Skeletal muscle tissue (tissue), 4 donors: ENCODE data around the gene TEN1. TPM values are rescaled to one million over a fixed set of nuclear protein-coding genes. Genes with fewer than 3 reads are reported as not detected.

Experiments used
- H3K27ac ChIP-seq: one replicate; pipeline ENCODE4 v1.7.0; 2013; ENCODE audit warnings: mild to moderate bottlenecking, low read depth, low read length, inconsistent platforms
- H3K27me3 ChIP-seq, 3 donors: one replicate each; pipeline ENCODE4 v1.7.0; 2013; ENCODE audit warnings: low read length in 3 of 3; ENCODE audit not compliant: control insufficient read depth in 3 of 3, insufficient read depth in 3 of 3
- H3K36me3 ChIP-seq, 3 donors: one replicate each; pipeline ENCODE4 v1.7.0; 2013; ENCODE audit warnings: low read length in 3 of 3; ENCODE audit not compliant: control insufficient read depth in 3 of 3, insufficient read depth in 3 of 3
- H3K4me1 ChIP-seq, 3 donors: one replicate each; pipeline ENCODE4 v1.7.0; 2013; ENCODE audit warnings: low read length in 3 of 3, mild to moderate bottlenecking in 3 of 3; ENCODE audit not compliant: control insufficient read depth in 3 of 3, insufficient read depth in 3 of 3
- H3K4me3 ChIP-seq, 3 donors: one replicate each; pipeline ENCODE4 v1.7.0; 2013; ENCODE audit warnings: low read length in 3 of 3
- H3K9ac ChIP-seq, 3 donors: one replicate each; pipeline ENCODE4 v1.7.0; 2013; ENCODE audit warnings: low read length in 3 of 3, mild to moderate bottlenecking in 3 of 3, moderate library complexity in 2 of 3, low read depth in 1 of 3
- H3K9me3 ChIP-seq, 3 donors: one replicate each; pipeline ENCODE4 v1.7.0; 2013; ENCODE audit warnings: low read length in 3 of 3; ENCODE audit not compliant: control insufficient read depth in 3 of 3
- total RNA-seq: library from RNA; depleted of rRNA; stranded (reverse); fragments of >200 nt; gene quantifications from one replicate; pipeline ENCODE4 v1.2.3, GENCODE V29; 2014
- donor health status: Osteomylitis.

The TEN1 gene
- total RNA-seq, 1 donor from 2014 or later: 3.1 TPM

DNA sequence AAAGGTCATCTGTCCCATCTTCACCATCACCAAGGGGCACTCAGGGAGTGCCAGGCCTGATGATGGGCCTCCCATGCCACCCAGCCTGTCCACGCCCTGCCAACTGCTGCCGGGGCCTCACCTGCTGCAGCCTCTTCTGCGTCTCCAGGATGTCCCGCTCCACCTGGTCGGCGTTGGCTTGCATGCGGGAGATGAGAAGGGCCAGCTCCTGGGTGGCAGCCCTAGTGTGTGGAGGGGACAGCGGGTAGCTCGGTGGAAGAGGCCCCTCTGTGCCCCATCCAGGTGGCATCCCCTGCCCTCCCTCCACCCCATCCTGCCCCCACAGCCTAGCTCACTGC is 44.8 kb downstream of the TEN1 start:
- no peaks in the 10 kb centered on the region for H3K36me3 ChIP-seq
- no peak overlapping the region for H3K4me3 ChIP-seq
- peaks cover 0 to 8% (median 5%) of the 10 kb centered on the region in 3 donors for H3K27me3 ChIP-seq
- H3K9me3 ChIP-seq: no peaks in the 10 kb centered on the region
- H3K9ac ChIP-seq: no peak overlapping the region
- H3K4me1 ChIP-seq: no peaks in the 10 kb centered on the region
- no peak overlapping the region for H3K27ac ChIP-seq

DNA sequence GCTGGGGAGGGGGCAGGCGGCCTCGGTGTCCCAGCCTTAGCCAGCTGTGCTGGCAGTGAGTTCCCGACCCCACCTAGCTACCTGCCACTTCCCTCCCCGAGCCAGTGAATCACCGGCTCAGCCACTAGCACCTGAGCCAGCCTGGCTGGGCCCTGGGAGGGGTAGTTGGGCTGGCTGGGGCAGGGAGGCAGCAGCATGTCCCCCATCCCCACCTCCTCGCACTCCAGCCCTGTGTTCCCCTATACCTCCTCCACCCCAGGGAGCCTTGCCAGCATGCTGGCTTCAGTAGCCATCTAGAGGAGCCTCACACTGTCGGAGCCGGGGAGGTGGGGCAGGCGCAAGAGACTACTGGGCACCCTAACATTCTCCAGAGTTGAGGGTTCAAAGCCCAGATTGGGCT is 45.3 kb downstream of the TEN1 start:
- H3K27me3 ChIP-seq: peaks cover 0 to 10% (median 5%) of the 10 kb centered on the region in 3 donors
- no peaks in the 10 kb centered on the region for H3K36me3 ChIP-seq
- H3K4me1 ChIP-seq: no peaks in the 10 kb centered on the region
- no peak overlapping the region for H3K27ac ChIP-seq
- H3K9me3 ChIP-seq: no peaks in the 10 kb centered on the region
- no peak overlapping the region for H3K4me3 ChIP-seq
- no peak overlapping the region for H3K9ac ChIP-seq

DNA sequence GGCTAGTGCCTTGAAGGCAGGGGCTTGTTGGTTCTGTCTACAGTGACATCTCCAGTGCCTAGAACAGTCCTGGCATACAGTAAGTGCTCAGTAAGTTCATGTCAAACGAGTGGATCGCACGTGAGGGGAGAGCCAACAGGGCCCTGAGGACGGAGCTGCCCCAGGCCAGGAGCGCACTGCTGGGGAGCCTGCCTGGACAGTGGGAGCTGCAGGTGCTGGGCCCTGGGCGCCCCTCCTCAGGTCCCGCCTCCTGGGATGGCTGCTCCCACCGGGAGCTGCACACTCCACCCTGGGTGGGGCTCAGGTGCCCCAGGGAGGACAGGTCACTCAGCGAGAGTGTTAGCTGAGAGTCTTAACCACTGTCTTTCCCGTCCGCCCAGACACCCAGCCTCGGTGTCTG is 46.3 kb downstream of the TEN1 start:
- H3K4me1 ChIP-seq: no peaks in the 10 kb centered on the region
- H3K9ac ChIP-seq: no peak overlapping the region
- H3K9me3 ChIP-seq: no peaks in the 10 kb centered on the region
- no peaks in the 10 kb centered on the region for H3K36me3 ChIP-seq
- no peak overlapping the region for H3K27ac ChIP-seq
- peaks cover 0 to 9% (median 5%) of the 10 kb centered on the region in 3 donors for H3K27me3 ChIP-seq
- H3K4me3 ChIP-seq: no peak overlapping the region

DNA sequence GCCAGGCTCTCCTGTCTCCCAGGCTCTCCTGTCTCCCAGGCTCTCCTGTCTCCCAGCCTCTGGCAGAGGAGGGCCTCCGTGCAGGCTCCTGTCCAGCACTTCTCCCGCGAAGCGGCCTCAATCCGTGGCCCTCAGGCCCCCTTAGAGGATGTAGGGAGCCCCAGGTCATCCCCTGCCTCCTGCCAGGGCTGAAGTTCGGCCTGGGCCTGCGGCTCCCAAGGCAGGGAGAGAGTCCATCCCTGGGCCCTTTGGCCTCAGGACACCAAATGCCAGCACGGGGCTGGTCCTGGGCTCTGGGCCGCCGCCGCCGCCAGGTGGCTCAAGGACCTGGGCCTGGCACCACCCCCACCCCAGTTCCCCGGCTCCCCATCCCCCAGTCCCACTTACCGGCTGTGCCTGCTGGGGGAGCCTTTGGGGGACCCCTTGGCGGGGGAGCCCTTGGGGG is 47.7 kb downstream of the TEN1 start:
- Histone ChIP-seq H3K9me3 (no peaks in the 10 kb centered on the region), H3K27ac (no peak overlapping the region)

DNA sequence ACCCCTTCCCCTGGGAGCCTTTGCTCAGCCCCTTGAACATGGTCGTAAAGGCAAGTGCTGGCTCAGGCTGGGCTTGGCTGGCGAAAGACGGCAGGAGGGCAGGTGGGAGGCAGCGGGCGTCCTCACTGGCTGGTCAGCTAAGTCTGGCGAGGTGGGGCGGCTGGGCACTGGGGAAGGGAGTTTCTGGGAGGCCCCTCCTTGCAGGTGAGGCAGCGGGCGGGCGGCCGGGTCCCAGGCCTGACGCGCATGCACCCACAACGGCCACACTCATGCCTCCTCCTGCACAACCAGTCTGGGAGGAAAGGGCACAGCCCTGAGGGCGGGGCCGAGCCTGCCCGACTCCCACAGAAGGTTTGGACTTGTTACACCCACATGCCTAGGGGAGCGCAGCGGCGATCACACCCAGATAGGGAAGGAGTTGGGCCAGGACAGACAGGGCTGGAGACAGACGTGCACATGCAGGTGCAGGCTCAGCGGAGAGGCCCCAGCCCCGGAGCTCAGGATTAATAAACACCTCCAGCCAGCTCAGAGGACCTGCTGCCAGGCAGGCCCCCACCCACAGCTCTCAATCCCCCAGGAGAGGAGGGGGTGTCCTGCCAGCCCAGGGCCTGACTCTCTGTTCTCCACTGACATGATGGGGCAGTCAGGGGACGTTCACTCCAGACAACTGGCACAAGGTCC is 48.3 kb downstream of the TEN1 start, which contains the start of gene EVPL:
EVPL (minus strand) TSS at position 148 of the 681 bp plus-strand sequence; CDS start at position 40, 108 bp downstream.
- Histone ChIP-seq H3K27ac (no peak within 1 kb of the TSS), H3K4me3 (no peak within 1 kb of the TSS), H3K36me3 (no peaks in the 10 kb centered on the region), H3K9me3 (no peaks in the 10 kb centered on the region), H3K9ac (no peak within 1 kb of the TSS), H3K4me1 (no peaks in the 10 kb centered on the region), H3K27me3 (peaks cover 0 to 9% (median 5%) of the 10 kb centered on the region in 3 donors)

More for the DNA sequence above, 47.7 kb downstream of the TEN1 start:
- H3K4me1 ChIP-seq: no peaks in the 10 kb centered on the region
- peaks cover 0 to 9% (median 5%) of the 10 kb centered on the region in 3 donors for H3K27me3 ChIP-seq
- H3K4me3 ChIP-seq: no peak overlapping the region
- no peaks in the 10 kb centered on the region for H3K36me3 ChIP-seq
- H3K9ac ChIP-seq: no peak overlapping the region

DNA sequence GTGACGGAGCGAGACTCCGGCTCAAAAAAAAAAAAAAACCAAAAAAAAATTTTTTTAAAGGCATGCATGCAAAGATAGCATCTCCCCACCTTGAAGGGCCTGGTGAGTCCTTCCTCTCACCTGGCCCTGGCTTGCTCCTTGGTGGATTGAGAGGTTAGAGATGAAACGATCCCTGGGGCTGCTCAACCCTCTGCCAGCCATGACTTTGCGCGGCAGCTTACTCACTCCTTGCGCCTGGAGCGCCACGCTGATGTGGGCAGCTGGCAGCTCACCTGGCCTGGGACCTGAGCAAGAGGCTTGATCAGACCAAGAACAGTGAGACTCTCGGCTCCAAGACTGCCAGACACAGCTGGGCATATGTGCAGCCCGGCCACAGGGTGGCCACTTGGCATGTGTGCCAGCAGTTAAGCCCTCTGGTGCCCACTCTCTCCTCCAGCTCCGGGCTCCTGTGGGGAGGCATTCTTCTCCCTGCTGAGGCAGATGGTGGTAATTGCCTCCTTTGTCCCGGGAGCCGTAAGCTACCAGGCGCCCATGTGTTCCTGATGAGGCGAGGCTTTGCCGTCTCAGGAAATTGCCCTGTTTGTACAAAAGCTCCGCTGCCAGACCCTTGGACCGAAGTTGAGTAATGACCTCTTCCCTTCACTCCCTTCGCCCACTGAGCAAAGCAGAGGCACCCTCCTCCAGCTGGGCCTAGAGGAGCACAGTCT is 53.2 kb downstream of the TEN1 start:
- Histone ChIP-seq H3K4me1 (peaks cover 0 to 2% (median 0%) of the 10 kb centered on the region in 3 donors), H3K9ac (no peak overlapping the region), H3K27ac (no peak overlapping the region), H3K27me3 (peaks cover 0 to 6% (median 0%) of the 10 kb centered on the region in 3 donors), H3K4me3 (no peak overlapping the region), H3K36me3 (no peaks in the 10 kb centered on the region), H3K9me3 (no peaks in the 10 kb centered on the region)

DNA sequence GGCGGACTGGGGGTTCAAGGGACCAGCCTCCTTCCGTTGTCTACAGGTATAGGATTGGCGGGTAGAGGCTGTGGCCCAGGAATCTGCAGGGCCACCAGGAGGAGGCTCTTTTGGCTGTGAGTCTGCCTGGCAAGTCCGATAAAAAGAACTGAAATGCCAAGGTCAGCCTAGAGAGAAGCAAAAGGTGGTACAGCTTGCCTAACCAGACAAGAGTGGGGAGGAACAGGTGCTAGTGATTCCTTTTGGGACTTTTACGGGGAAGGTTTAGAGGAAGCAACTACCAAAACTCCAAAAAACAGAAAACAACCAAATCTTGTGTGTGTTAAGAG is 53.7 kb downstream of the TEN1 start:
- peaks cover 2% of the 10 kb centered on the region in 3 donors for H3K36me3 ChIP-seq
- no peaks in the 10 kb centered on the region for H3K9me3 ChIP-seq
- H3K9ac ChIP-seq: no peak overlapping the region
- peaks cover 0 to 2% (median 0%) of the 10 kb centered on the region in 3 donors for H3K4me1 ChIP-seq
- peaks cover 0 to 6% (median 0%) of the 10 kb centered on the region in 3 donors for H3K27me3 ChIP-seq
- H3K27ac ChIP-seq: no peak overlapping the region
- H3K4me3 ChIP-seq: no peak overlapping the region

DNA sequence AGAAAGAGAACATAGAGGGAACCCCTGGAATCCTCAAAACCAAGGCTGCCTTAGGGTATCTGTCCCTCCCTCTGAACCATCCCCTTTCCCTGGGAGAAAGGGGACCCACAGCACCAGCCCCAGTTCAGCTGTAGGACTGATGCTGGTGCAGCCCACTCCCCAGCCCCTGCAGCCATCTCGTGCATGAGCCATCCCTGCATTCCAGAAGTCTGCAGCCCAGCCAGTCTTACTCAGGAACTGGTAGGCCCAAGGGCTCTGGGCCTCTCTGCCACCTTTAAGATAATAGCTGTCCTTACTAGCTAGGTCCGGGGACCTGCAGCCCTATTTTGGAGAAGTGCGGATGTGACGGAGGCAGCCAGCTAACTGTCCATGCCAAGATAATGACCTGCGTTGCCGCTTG is 54.1 kb downstream of the TEN1 start:
- H3K4me3 ChIP-seq: no peak overlapping the region
- H3K9me3 ChIP-seq: no peaks in the 10 kb centered on the region
- H3K27me3 ChIP-seq: peaks cover 0 to 6% (median 0%) of the 10 kb centered on the region in 3 donors
- peaks cover 0 to 2% (median 0%) of the 10 kb centered on the region in 3 donors for H3K4me1 ChIP-seq
- H3K9ac ChIP-seq: no peak overlapping the region
- no peak overlapping the region for H3K27ac ChIP-seq
- peaks cover 4 to 6% (median 5%) of the 10 kb centered on the region in 3 donors for H3K36me3 ChIP-seq

DNA sequence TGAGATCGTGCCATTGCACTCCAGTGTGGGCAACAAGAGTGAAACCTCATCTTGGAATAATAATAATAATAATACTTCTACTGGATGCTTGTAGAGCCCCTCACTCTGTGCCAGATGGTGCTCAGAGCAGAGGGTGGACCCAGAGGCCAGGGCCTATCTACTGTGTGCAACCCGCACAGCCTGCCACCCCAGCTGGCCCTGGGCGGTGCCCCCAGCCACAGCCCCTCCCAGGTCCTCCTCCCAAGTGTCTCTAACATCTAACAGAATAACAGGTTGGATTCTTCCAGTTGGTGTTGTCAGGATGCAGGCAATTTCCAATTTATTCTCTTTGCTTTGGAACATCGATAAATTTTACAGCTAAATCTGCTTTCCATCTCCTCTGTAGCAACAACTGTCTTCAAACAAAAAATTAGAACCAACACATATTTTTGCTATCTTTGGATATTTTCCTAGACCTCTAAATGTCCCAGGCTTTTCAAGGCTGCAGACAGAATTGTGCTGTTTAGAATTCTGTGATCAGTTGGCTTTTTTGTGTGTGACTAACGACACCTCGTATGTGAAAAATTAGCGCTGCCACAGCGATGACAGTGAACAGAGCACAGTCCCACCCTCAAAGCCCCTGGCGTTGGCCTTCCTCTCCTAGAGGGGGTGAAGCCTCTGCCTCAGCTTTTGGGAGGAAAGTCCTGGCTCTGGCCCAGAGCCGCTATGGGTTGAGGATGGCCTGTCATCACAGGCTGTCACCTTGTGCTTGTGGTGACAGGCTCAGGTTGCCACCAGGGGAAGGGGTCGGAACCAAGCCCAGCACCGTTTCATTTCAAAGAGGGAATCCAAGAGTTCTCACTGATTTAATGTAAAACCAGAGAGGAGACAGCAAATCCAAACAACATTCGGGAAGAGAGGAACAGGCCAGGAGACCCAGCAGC is 55.6 kb downstream of the TEN1 start:
- Histone ChIP-seq H3K4me3 (no peak overlapping the region), H3K36me3 (peaks cover 14 to 20% (median 19%) of the 10 kb centered on the region in 3 donors), H3K4me1 (peaks cover 0 to 2% (median 0%) of the 10 kb centered on the region in 3 donors), H3K27ac (no peak overlapping the region), H3K9me3 (no peaks in the 10 kb centered on the region), H3K27me3 (peaks cover 0 to 3% (median 0%) of the 10 kb centered on the region in 3 donors), H3K9ac (no peak overlapping the region)
